Measurements from ENCODE around the gene TMEM144.
"Not testable (repeated sequence)": the region's sequence is repeated elsewhere in the genome, so short reads cannot be mapped to it uniquely, and the experiment has no call there.

TMEM144 gene

GRCh38 chr4:158236304-158237030 lies 26.2 kb downstream of the TMEM144 start:
- no peak for DNase-seq (ENCODE audit: low read depth)

GRCh38 chr4:158238575-158238974 lies 28.3 kb downstream of the TMEM144 start:
- DNase-seq (ENCODE audit: low read depth): no peak

DNA sequence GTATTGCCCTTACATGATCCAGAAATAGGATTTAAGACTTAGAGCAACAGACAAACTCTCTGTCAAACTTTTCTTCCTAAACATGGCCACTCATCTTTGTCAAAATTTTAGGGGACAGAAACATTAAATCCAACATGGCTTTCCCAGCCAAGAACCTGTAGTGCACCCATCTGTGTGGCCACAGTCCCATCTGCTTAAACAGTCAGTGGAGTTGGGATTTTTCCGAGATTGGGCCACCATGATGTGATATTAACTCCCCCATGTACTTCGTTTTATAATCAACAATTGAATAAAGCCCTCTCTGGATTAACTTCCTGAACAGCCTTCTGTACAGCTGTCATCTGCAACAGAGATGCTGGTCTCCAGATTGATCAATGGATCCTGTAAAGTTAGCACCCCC lies 28.9 kb downstream of the TMEM144 start:
- no peak for DNase-seq (ENCODE audit: low read depth)

DNA sequence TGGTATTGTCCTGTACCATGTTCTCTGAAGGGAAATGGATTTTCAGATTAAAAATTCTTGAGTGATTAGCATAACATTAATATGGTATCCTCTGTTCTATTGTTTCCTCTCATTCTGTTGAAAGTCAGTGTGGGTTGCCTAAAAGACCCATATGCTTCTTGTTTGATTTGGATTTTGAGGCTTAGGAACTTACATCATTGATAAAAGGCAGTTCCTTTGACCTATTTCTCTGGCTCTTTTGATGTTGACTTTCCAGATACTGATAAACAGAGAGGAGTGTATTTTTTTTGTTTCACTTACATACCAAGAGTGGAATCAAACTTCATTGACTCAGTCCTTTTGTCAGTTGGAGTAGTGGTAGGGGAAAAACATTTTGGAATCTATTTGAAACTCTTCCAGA lies 32.8 kb downstream of the TMEM144 start:
- DNase-seq (ENCODE audit: low read depth): no peak

DNA sequence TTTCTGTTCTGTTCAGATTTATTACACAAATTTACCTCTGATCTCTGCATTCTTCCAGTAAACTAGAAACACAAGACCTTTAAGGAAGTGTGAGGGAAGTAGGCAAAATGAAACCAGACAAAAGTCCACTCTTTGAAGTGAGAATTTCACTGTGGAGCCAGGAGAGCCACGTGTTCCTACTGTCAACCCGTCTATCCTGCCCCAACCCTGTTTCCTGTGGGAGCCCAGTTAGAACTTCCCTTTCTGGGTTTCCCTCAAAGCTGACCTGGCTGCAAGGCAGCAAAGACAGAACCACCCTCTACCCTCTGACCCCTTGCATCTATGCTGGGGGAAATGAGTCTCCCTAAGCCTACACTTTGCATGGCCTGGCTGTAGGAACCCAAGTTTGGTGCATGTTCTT lies 40.0 kb downstream of the TMEM144 start:
- no peak for DNase-seq (ENCODE audit: low read depth)

DNA sequence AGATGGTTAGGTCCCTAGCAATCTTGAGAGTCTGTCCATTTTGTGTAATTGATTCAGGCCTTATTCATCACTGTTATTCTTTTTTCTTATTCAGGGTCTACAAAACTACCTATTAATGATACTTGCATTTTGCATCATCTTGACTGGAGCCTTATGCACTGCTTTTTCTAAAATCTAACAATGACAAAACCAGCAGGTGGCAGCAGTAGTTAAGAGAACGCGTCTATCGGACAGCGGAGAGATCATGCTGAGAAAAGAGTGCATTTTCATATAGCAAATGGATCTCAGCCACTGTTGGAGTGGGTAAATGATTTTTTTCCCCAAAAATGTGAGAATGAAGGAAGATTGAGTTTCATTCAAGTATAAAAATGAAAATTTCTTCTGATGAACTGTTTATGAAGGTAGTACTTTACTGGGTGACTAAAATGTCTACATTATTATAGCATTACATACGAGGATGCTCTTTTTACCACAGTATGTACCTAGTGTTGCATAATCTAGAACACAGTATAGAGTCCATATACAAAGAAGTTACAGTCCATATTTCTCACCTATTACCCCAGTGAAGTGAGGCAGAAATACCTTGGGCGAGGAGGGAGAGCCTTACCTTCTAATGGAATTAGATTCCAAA lies 43.2 kb downstream of the TMEM144 start:
- no peak for DNase-seq (ENCODE audit: low read depth)

DNA sequence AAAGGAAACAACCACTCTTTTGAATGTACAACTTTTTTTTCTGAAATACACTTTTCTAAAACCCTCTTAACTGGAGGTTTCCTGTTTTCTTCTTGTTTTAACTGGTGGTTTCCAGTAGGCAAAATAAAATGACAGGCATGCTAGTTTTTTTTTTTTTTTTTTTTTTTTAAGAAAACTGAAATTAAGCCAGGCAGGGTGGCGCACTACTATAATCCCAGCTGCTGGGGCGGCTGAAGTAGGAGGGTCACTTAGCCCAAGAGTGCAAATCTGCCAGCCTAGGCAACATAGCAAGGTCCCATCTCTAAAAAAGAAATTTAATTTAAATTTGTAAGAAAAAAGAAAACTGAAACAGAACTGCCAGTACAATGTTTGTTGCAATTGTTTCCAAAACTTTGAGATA lies 44.0 kb downstream of the TMEM144 start:
- no peak for DNase-seq (ENCODE audit: low read depth)

DNA sequence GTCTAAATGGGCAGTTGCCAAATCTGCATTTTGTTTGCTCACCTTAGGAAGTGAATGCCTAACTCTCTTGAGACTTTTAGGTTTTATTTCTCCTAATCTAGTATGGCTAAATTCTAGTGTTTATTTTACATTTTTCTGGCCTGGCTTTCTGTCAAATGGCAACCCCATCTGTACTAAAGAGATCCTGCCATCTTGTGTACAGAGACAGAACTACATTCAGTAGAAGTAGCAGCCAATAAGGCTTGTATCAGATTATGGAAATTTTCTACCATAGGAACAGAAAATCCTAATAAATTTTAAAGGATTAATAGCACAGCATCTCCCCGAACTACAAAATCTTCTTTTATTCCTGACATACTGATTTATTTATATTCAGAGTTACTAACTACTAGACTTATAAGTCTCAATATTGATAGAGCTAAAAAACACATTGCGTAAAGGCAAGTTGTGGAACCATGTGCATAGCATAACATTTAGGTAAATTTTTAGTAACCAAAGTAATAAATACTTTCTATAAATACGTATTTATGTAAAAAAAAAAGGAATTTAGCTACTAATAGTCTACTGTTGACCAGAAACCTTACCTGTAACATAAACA lies 45.5 kb downstream of the TMEM144 start:
- DNase-seq (ENCODE audit: low read depth): no peak

- DNase-seq (ENCODE audit: low read depth): no peak
Observed at GRCh38 chr4:158259955-158260575, 49.8 kb downstream of the TMEM144 start.

DNA sequence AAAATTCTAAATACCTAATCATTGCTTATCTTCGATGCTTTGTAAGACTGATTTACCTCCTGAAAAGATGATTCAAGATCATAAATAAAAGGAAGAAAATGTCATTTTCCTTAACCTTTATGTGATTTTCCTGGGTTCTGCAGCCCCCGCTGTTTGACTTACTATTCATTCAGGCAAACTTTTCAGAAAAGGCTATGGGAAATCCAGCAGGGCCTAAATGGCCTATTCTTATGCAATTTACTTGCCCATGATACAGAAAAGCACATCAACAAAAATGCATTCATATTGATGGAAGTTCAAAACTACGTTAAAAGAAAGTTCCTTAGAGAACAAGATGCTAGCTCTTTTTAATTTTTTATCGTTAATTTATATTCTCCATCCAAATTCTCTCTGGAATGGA lies 51.2 kb downstream of the TMEM144 start:
- DNase-seq (ENCODE audit: low read depth): no peak

DNA sequence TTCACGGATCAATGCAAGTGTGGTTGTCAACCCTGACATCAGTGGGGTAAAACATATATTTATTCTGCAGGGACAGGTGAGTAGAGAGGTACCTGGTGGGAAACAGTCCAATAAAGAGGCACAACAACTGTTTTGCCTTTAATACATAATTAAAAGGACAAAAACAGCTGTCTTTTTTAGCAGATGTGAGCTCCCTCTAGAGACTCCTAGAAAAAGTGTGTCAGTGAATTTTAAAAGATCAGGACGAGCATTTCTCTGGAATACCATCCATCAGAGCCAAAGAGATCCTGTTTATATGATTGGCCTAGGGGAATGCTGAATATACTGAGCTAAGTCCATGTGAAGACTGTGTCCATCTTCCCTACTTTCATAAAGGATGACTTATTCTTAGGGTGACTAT lies 58.3 kb downstream of the TMEM144 start:
- DNase-seq (ENCODE audit: low read depth): no peak

DNA sequence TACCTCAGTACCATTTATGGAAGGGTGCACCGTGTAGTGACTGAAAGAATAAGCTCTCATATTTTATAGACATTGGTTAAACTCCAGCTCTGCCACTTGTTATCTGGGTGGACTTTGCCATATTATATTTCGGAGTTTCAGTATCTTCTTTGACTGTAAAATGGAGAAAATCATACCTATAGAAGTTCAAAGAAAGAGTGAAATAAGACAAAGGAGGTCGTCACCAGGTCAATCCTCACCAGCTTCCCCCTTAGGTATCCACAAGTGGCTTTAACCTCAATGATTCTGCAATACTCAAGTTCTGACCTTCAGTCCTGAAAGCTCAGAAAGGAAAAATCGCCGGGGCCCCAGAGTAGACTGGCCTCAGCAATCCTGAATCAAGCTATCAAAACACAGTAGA lies 64.3 kb downstream of the TMEM144 start:
- DNase-seq (ENCODE audit: low read depth): no peak

- DNase-seq (ENCODE audit: low read depth): no peak
Observed at GRCh38 chr4:158277558-158277957, 67.3 kb downstream of the TMEM144 start.

GRCh38 chr4:158279052-158279451 lies 68.8 kb downstream of the TMEM144 start:
- not testable (repeated sequence) for DNase-seq (ENCODE audit: low read depth)

DNA sequence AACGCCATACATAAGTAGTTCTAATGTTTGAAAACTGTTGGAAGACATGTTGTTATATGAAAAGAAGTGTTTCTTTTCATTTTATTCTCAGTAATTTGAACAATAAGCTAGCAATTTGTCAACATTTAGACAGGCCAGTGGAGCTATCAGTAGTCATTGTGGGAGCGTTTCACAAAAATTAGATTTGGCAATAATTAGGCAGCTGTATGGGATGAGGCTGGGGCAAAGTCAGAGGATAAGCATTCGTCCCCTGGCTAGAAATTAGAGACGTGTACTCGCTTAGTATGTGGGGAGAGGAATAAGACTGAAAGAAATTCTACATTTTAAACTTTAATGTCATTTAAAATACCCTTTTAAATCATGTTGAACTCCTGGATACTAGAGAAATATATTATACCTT lies 70.6 kb downstream of the TMEM144 start:
- no peak for DNase-seq (ENCODE audit: low read depth)

DNA sequence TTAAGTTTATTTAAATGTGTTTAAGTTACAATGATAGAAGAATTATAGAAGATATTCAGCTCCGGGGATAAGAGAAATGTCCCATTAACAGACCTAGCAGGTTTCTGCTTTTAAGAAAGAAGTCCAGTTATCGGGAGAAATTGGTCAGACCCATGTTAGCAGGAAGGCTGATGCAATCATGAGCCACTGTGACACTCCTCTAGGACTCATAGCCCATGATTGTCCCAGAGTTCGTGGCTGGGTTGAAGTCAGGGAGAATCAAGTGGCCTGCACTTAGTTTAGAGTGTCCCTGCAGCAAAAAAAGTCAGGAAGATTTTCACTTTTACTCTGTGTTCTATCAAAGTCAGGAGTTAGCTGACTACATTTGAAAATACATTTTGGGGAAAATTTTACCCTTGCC lies 72.0 kb downstream of the TMEM144 start:
- DNase-seq (ENCODE audit: low read depth): no peak

- no peak for DNase-seq (ENCODE audit: low read depth)
Observed at GRCh38 chr4:158285429-158286216, 75.3 kb downstream of the TMEM144 start.

GRCh38 chr4:158290912-158291311 lies 80.6 kb downstream of the TMEM144 start:
- DNase-seq (ENCODE audit: low read depth): no peak

DNA sequence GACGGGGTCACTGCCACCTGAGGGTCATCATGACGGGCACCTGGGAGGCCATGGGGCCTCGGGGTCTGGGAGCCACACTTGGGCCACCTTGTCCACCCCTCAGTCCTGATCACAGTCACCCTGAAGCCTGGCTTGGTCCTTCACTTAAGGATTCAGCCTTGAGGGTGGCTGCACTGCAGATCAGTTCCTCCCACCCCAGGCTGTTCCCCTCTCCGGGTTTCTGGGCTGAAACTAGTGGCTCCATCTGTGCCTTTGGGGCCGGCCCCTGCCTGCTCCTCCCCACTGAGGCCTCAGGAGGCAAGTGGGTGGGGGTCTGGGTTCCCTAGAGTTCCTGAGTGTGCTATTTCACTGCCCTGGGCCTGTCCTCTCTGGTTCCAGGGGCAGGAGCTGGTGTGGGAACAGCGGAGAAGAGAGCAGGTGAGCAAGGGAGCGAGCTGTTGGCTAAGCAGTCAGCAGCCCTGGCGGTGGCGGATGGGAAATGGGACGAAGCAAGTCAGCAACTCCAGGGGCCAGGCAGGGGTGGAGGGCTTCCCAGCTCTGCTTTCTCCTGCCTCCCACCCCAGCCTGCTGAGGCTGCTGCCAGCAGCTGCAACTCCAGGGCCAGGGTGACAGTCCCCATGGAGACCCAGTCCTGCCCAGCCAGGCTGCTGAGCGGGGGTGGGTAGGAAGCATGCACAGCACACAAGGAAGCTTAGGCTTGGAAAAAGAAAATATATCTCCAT lies 81.2 kb downstream of the TMEM144 start:
- DNase-seq (ENCODE audit: low read depth): no peak

DNA sequence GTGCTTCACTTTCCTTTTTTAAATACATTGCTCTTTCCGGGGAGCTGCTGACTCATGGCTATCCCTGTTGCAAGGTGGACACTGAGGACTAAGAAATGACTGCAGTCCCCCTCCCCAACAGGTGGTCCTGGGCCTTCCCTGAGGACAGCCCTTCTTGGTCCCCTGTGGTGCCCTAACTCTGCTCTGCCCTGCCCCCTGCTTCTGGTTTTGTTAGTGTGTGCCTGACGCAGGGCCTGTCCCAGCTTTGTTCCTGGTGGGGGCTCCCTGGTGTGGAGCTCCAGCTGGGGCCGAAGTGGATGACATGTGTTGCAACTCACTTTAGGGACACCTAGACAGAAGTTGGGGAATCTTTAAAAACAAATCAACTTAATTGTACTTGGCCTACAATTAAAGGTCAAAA lies 81.9 kb downstream of the TMEM144 start:
- DNase-seq (ENCODE audit: low read depth): no peak

DNA sequence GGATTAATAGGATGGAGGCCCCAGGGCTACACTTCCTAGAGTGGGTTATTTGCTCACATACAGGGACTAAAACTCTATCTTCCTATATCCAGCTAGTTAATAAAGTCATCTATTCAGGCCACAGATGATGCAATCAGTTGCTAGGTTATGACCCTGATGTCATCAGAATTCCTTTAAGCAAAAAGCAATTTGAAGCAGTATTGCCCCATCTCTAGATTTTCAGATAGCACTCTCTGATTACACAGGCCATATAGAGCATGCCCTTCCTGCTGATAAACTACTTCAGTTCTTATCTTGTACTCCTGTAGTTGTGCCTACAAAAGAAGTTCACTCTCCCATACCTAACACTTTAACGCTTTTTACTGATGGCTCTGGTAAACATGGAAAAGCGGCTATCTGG lies 84.8 kb downstream of the TMEM144 start:
- DNase-seq (ENCODE audit: low read depth): no peak

DNA sequence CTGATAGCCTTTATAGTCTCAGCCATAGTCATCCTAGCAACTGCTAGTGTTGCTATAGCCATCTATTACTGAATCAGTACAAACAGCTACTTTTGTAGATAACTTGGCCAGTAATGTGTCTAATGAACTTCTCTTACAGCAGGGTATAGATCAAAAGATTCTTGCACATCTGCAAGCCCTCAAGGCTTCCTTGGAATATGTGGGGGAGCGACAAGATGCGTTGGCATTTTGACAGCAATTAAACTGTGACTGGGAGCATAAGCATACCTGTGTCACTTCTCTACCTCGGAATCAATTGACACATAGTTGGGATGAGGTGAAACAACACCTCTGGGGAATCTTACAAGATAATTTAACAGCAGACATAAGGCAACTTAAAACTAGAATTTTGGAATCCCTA lies 87.6 kb downstream of the TMEM144 start:
- no peak for DNase-seq (ENCODE audit: low read depth)
